ENCODE data around the gene SSX7. TPM values are rescaled to one million over a fixed set of nuclear protein-coding genes. Genes with fewer than 3 reads are reported as not detected.

SSX7 gene
- total RNA-seq: not detected in 2 replicates

DNA sequence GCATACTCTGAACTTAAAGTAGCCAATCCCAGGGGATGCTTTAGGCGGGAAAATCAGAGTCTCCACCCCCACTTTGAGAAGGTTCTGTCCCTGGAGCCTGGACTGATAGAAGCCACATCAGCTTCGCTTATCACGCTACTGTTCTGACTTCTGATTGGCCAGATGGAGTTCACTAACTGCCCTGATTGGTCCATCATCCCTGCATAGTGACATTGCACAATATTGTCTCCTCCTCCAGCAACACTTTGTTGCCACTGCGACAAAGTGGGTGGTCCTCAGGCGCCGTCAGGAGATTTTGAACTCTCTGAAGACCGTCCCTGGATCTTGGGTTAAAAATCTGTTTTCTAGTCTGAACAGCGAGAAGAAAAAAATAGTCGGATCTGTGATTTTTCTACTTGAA is at the start of gene SSX7:
Gene SSX7, minus strand, starts transcription at position 101 of the 400 bp plus-strand sequence. CDS start 1,428 bp downstream, outside the sequence.

Other genes starting within 250 kb of the SSX7 start
- not detected in 2 replicates for gene XAGE1A, start 159.1 kb downstream of the SSX7 start, total RNA-seq
- not detected in 2 replicates for gene XAGE1B, start 137.8 kb downstream of the SSX7 start, total RNA-seq
- not detected in 2 replicates for gene SSX2, start 52.3 kb upstream of the SSX7 start, total RNA-seq
- gene SSX2B, start 96.4 kb upstream of the SSX7 start, total RNA-seq: not detected in 2 replicates
- not detected in 2 replicates for gene SPANXN5, start 142.5 kb upstream of the SSX7 start, total RNA-seq
- not detected in 2 replicates for gene XAGE5, start 156.4 kb upstream of the SSX7 start, total RNA-seq
- gene XAGE3, start 213.2 kb upstream of the SSX7 start, total RNA-seq: not detected in 2 replicates
- 6.5 and 10.4 TPM in 2 replicates for gene FAM156B, start 242.4 kb upstream of the SSX7 start, total RNA-seq

All from epithelial cell of umbilical artery (primary cell).